GM12878 (cell line): ENCODE results near the gene SCN4A. TPM values are rescaled to one million over a fixed set of nuclear protein-coding genes. Genes with fewer than 3 reads are reported as not detected.
A peak's percentile ranks its signal among the peaks of the same experiment; 100 is the strongest.

ENCODE experiments used
- ATAC-seq: fragments of 200-7000 bp; cut with Tn5 transposase; 3 replicates; pipeline ENCODE4 v1.9.1; 2020; ENCODE audit warnings: mild to moderate bottlenecking, moderate library complexity
- BruUV-seq: library from RNA; stranded (reverse); fragments of 400-500 nt; replicated peaks from 2 replicates; lab custom pipeline; 2021; lab: Mats Ljungman, UMichigan
- CTCF ChIA-PET: fragments of 300-600 bp; sonication (Branson Sonifier 250); formaldehyde crosslinking; extraction: SDS; loops from one replicate; lab custom pipeline; 2021; ENCODE audit warnings: inconsistent platforms; lab: Yijun Ruan, JAX
- POLR2A ChIA-PET: fragments of 350-600 bp; formaldehyde crosslinking; extraction: SDS; loops from one replicate; lab custom pipeline; 2021; ENCODE audit warnings: inconsistent platforms; lab: Charles Lee
- RAD21 ChIA-PET: fragments of 300-600 bp; sonication (Branson Sonifier 250); formaldehyde crosslinking; loops from one replicate; lab custom pipeline; 2023; ENCODE audit warnings: antibody characterized with exemption; ENCODE audit not compliant: unreplicated experiment; lab: Charles Lee
- SMC1A ChIA-PET: fragments of 300-600 bp; sonication (Branson Sonifier 250); formaldehyde crosslinking; loops from one replicate; lab custom pipeline; 2023; ENCODE audit not compliant: unreplicated experiment, uncharacterized antibody; lab: Charles Lee
- DNase-seq: peaks from one replicate; pipeline ENCODE4 v3.0.0-alpha.2; 2011; ENCODE audit warnings: low read depth, low spot score
- FAIRE-seq: peaks from 3 replicates; lab custom pipeline; 2011; peaks lifted over from hg19 to GRCh38; lab: Jason Lieb, UNC
- H2AFZ ChIP-seq: 2 replicates; pipeline ENCODE4 v1.6.0; 2011; ENCODE audit warnings: low read depth, low read length, control low read depth; ENCODE audit not compliant: control insufficient read depth
- H3K27ac ChIP-seq: 2 replicates; pipeline ENCODE4 v1.5.1; 2011; ENCODE audit warnings: control low read depth; ENCODE audit not compliant: control insufficient read depth, insufficient read depth
- H3K27me3 ChIP-seq, 2 experiments: replicated peaks in 1 of 2; 2 replicates each; pipeline versions ENCODE4 v1.6.0 to v1.6.1; 2011; ENCODE audit warnings: low read length in 1 of 2; ENCODE audit not compliant: control insufficient read depth in 2 of 2, insufficient read depth in 2 of 2
- H3K36me3 ChIP-seq, 2 experiments: 2 replicates each; pipeline ENCODE4 v1.5.1; 2011; ENCODE audit warnings: low read length in 1 of 2; ENCODE audit not compliant: control insufficient read depth in 2 of 2, insufficient read depth in 2 of 2
- H3K4me1 ChIP-seq: 2 replicates; pipeline ENCODE4 v1.6.1; 2011; ENCODE audit warnings: mild to moderate bottlenecking, low read length, moderate library complexity, mixed read lengths; ENCODE audit not compliant: control insufficient read depth, insufficient read depth
- H3K4me2 ChIP-seq: 2 replicates; pipeline ENCODE4 v1.6.0; 2011; ENCODE audit warnings: control low read depth; ENCODE audit not compliant: control insufficient read depth, insufficient read depth
- H3K4me3 ChIP-seq: fragments of 200-600 bp; sonication (generic); 2 replicates; pipeline ENCODE4 v1.5.1; 2016
- H3K79me2 ChIP-seq: 2 replicates; pipeline ENCODE4 v1.6.0; 2011; ENCODE audit warnings: low read length; ENCODE audit not compliant: control insufficient read depth, insufficient read depth
- H3K9ac ChIP-seq: 2 replicates; pipeline ENCODE4 v1.8.0; 2011; ENCODE audit warnings: low read length, control low read depth, mixed read lengths; ENCODE audit not compliant: control insufficient read depth, insufficient read depth
- H3K9me3 ChIP-seq: replicated peaks from 3 replicates; pipeline ENCODE4 v1.5.1; 2011; ENCODE audit warnings: mild to moderate bottlenecking, low read length; ENCODE audit not compliant: control insufficient read depth, insufficient read depth
- H4K20me1 ChIP-seq: 2 replicates; pipeline ENCODE4 v1.6.0; 2011; ENCODE audit not compliant: control insufficient read depth, insufficient read depth
- NFYB ChIP-seq: IDR thresholded peaks from 2 replicates; pipeline ENCODE4 v1.6.1; 2011; ENCODE audit warnings: low read depth, mild to moderate bottlenecking, low read length, improper control_type of control experiment, moderate library complexity; ENCODE audit not compliant: insufficient read depth
- RAD21 ChIP-seq: IDR thresholded peaks from 2 replicates; pipeline ENCODE4 v1.6.1; 2011; ENCODE audit warnings: mild to moderate bottlenecking, low read depth, low read length, moderate library complexity; ENCODE audit not compliant: insufficient read depth
- RBBP5 ChIP-seq: fragments of 200-600 bp; sonication (generic); conservative IDR thresholded peaks from 2 replicates; pipeline ENCODE4 v1.6.1; 2016
- SMC3 ChIP-seq: IDR thresholded peaks from 2 replicates; pipeline ENCODE4 v1.6.1; 2011; ENCODE audit warnings: low read length, improper control_type of control experiment, borderline replicate concordance
- SP1 ChIP-seq: IDR thresholded peaks from one replicate; pipeline ENCODE4 v1.6.1; 2011; ENCODE audit warnings: low read depth, low read length
- WGBS: methylation state at CpG from one replicate; pipeline ENCODE4 v1.1.6; 2016; ENCODE audit warnings: low lambda C conversion rate; ENCODE audit not compliant: insufficient replicate concordance, insufficient coverage; ENCODE audit errors: missing lambda C conversion rate; 5-methylcytosine and 5-hydroxymethylcytosine counted together
- in situ Hi-C: fragments of 300-500 bp; cut with MboI; formaldehyde crosslinking; loops from 9 replicates; pipeline ENCODE4 v1.14.3; 2018; ENCODE audit warnings: mixed read lengths
- intact Hi-C: fragments of 100-400 bp; cut with micrococcal nuclease; formaldehyde crosslinking; loops from one replicate; pipeline ENCODE4 v1.14.2; 2022; ENCODE audit not compliant: unreplicated experiment
- polyA plus RNA-seq, 11 experiments: library from polyadenylated mRNA; depleted of rRNA in 4 of 11; unstranded in 6 of 11; stranded (reverse) in 5 of 11; fragments of >200 nt; fragmentation: Nextera tagmentation in 4 of 11; fragmentation: Illumina TruSeq in 1 of 11; extraction: Ambion mirVana in 4 of 11; extraction: Trizol in 1 of 11; gene quantifications; 1 replicate in 1 of 11; 2 replicates in 10 of 11; pipeline versions ENCODE4 v1.2.1 to v1.2.3, GENCODE V29; 2011 to 2016; ENCODE audit warnings: inconsistent platforms in 2 of 11, missing spikeins in 2 of 11, low read depth in 1 of 11
- total RNA-seq, 4 experiments: library from RNA; depleted of rRNA in 3 of 4; stranded (reverse); fragments of >200 nt in 3 of 4; fragmentation: Illumina TruSeq in 1 of 4; extraction: Trizol in 1 of 4; gene quantifications; 2 replicates each; pipeline versions ENCODE4 v1.2.1 to v1.2.3, GENCODE V29; 2013 to 2021
- TF ChIP-seq, protein P1 (sequence below), 3 experiments: IDR thresholded peaks in 2 of 3; conservative IDR thresholded peaks in 1 of 3; 2 replicates each; pipeline ENCODE4 v1.5.1; 2011; ENCODE audit warnings: low read depth in 3 of 3, low read length in 3 of 3, mild to moderate bottlenecking in 3 of 3, control low read depth in 2 of 3, moderate library complexity in 2 of 3, inconsistent platforms in 1 of 3, mixed read lengths in 1 of 3; ENCODE audit not compliant: control insufficient read depth in 2 of 3, insufficient read depth in 1 of 3; ENCODE audit errors: extremely low read depth in 1 of 3

SCN4A gene
- total and polyA plus RNA-seq, 10 of the 15 experiments (the other 5 are each of a cell fraction or from before 2014, with no cell fraction given) = under 0.01 to 0.15 (median 0.07) TPM; not detected in 4

GRCh38 chr17:63914471-63914870 is 58.2 kb downstream of the SCN4A start:
- H3K9ac ChIP-seq = no peak overlapping the region
- H3K4me1 ChIP-seq = peaks cover 7% of the 10 kb centered on the region
- no peak overlapping the region for H3K4me3 ChIP-seq
- in situ Hi-C loops (no loop called here), intact Hi-C loops (no loop called here)
- ChIA-PET SMC1A (interaction anchor here (1.7 to 14.0 kb wide), 5 partner anchors 32 to 219 kb away, joined by 4 to 248 read pairs (median 15); no protein-coding TSS in a partner anchor), POLR2A (no interaction called here), RAD21 (interaction anchor here (2.4 to 9.2 kb wide), 3 partner anchors 32 to 219 kb away, joined by 12 to 288 read pairs (median 15); no protein-coding TSS in a partner anchor), CTCF (interaction anchor here (0.6 to 17.4 kb wide), 6 partner anchors 12 to 377 kb away, joined by 3 to 481 read pairs (median 260); partner anchors contain the start of genes ERN1 and ICAM2)
- no peaks in the 10 kb centered on the region for H3K79me2 ChIP-seq
- TF ChIP-seq RBBP5 = no peak
- no peak for TF ChIP-seq SP1
- DNase-seq = no peak
- H3K27me3 ChIP-seq = peaks cover 0 to 2% of the 10 kb centered on the region in 2 experiments; a peak in 2 of 4 replicates
- no peak overlapping the region for H3K4me2 ChIP-seq
- no peaks in the 10 kb centered on the region for H3K9me3 ChIP-seq
- no peak for FAIRE-seq
- no peak for ATAC-seq
- H2AFZ ChIP-seq = no peak overlapping the region
- H4K20me1 ChIP-seq = no peaks in the 10 kb centered on the region
- no TSS peak for BruUV-seq
- H3K36me3 ChIP-seq = no peaks in the 10 kb centered on the region
- no peak overlapping the region for H3K27ac ChIP-seq
- 97% methylated on average over 7 of the region's 7 CpGs for WGBS

DNA sequence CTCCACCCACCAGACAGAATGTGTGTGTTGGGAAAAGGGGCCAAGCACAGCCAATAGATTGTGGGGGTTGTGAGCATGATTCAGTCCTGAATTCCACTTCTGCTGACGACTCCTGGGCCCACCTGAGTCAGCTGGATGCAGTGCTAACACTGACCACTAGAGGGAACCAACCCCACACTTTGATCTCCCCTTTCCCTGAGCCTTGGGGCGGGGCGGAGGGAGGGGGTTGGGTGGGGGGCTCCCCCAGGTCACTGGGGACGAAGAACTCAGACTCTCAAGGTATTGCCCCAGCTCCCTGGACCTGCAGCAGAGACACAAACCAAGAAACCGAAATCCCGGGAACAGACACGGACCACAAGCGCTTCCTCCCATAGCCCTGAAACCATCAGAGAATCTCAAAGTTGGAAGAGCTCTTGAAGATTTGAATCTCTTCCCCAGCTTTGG is 61.0 kb downstream of the SCN4A start:
- no peak overlapping the region for H2AFZ ChIP-seq
- H3K27me3 ChIP-seq = peaks cover 0 to 2% of the 10 kb centered on the region in 2 experiments; a peak in 2 of 4 replicates
- TF ChIP-seq, protein P1, sequence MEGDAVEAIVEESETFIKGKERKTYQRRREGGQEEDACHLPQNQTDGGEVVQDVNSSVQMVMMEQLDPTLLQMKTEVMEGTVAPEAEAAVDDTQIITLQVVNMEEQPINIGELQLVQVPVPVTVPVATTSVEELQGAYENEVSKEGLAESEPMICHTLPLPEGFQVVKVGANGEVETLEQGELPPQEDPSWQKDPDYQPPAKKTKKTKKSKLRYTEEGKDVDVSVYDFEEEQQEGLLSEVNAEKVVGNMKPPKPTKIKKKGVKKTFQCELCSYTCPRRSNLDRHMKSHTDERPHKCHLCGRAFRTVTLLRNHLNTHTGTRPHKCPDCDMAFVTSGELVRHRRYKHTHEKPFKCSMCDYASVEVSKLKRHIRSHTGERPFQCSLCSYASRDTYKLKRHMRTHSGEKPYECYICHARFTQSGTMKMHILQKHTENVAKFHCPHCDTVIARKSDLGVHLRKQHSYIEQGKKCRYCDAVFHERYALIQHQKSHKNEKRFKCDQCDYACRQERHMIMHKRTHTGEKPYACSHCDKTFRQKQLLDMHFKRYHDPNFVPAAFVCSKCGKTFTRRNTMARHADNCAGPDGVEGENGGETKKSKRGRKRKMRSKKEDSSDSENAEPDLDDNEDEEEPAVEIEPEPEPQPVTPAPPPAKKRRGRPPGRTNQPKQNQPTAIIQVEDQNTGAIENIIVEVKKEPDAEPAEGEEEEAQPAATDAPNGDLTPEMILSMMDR (IDR thresholded peaks at IDR 0.05 in 2 of 3, conservative IDR thresholded peaks at IDR 0.05 in 1 of 3; ENCODE audit: control insufficient read depth in 2 of 3, extremely low read depth in 1 of 3, insufficient read depth in 1 of 3, low read depth in 3 of 3, low read length in 3 of 3) = peak; percentile 58 to 79 (median 66)
- TF ChIP-seq RAD21 = peak; percentile 68
- TF ChIP-seq SMC3 = peak; percentile 33; the same call in 1 of the 2 replicates
- no peak for TF ChIP-seq NFYB
- peaks cover 5% of the 10 kb centered on the region for H3K4me1 ChIP-seq
- RAD21 ChIA-PET = interaction anchor here (0.6 to 4.4 kb wide), 16 partner anchors 10 to 370 kb away, joined by 3 to 34 read pairs (median 4); partner anchors contain the start of gene ICAM2
- H4K20me1 ChIP-seq = no peaks in the 10 kb centered on the region
- WGBS = 57% methylated on average over 7 of the region's 8 CpGs
- no peak overlapping the region for H3K4me2 ChIP-seq
- BruUV-seq = no TSS peak
- ATAC-seq = peak; percentile 78
- H3K36me3 ChIP-seq = no peaks in the 10 kb centered on the region
- intact Hi-C loops (loop anchor here (2.0 kb wide), 1 partner anchor 221 kb away; no protein-coding TSS in a partner anchor), in situ Hi-C loops (no loop called here)
- H3K9ac ChIP-seq = no peak overlapping the region
- no peaks in the 10 kb centered on the region for H3K9me3 ChIP-seq
- no peak overlapping the region for H3K4me3 ChIP-seq
- H3K27ac ChIP-seq = no peak overlapping the region
- POLR2A ChIA-PET = no interaction called here
- CTCF ChIA-PET = interaction anchor here (0.7 to 17.4 kb wide), 23 partner anchors 8 to 371 kb away, joined by 3 to 481 read pairs (median 6); partner anchors contain the start of genes CD79B, ERN1 and ICAM2
- FAIRE-seq = no peak
- H3K79me2 ChIP-seq = no peaks in the 10 kb centered on the region
- SMC1A ChIA-PET = interaction anchor here (0.5 to 2.6 kb wide), 14 partner anchors 8 to 222 kb away, joined by 3 to 18 read pairs (median 4); partner anchors contain the start of gene ICAM2
- no peak for DNase-seq
